OCI-LY7 (cell line): ENCODE data around the gene RHOD.

Experiments used
- CTCF ChIP-seq: fragments of 200-600 bp; sonication (generic); conservative IDR thresholded peaks from 2 replicates; pipeline ENCODE4 v1.5.1; 2014; ENCODE audit warnings: mild to moderate bottlenecking, antibody characterized with exemption, low read length, moderate library complexity, mixed read lengths
- EZH2phosphoT487 ChIP-seq: fragments of 200-600 bp; sonication (generic); IDR thresholded peaks from 2 replicates; pipeline ENCODE4 v1.6.1; 2018; ENCODE audit warnings: low read depth, borderline replicate concordance, mild to moderate bottlenecking, mixed run types, antibody characterized with exemption, low read length, moderate library complexity, mixed read lengths

- TF ChIP-seq CTCF (no peak), EZH2phosphoT487 (no peak)
Observed at GRCh38 chr11:67025750-67026149, 30.9 kb upstream of the RHOD start.
